Ovary (tissue), 3 donors: ENCODE results near the gene SPATA24.

Experiments
- CTCF ChIP-seq, 3 donors: fragments of 450-650 bp in 2 of 3; fragments of 200-600 bp in 1 of 3; IDR thresholded peaks; one replicate each; pipeline versions ENCODE4 v1.5.1 to v1.8.0; 2016 to 2022; ENCODE audit warnings: antibody characterized with exemption in 3 of 3, mild to moderate bottlenecking in 1 of 3
- POLR2A ChIP-seq: fragments of 450-650 bp; IDR thresholded peaks from one replicate; pipeline ENCODE4 v1.6.1; 2017; ENCODE audit warnings: antibody characterized with exemption, mild to moderate bottlenecking, moderate library complexity
- donor health status: DM: no; HTN: no; CAD: no.

GRCh38 chr5:139354186-139354585 lies 49.7 kb downstream of the SPATA24 start:
- TF ChIP-seq CTCF (IDR thresholded peaks at IDR 0.05) (no peak), POLR2A (no peak)
